HUES6 (cell line): ENCODE data around the gene PHOSPHO1.
A peak's percentile ranks its signal among the peaks of the same experiment; 100 is the strongest.

Experiments used
- H3K27ac ChIP-seq: 2 replicates; pipeline ENCODE4 v1.7.0; 2013; ENCODE audit warnings: low read depth, mild to moderate bottlenecking, low read length, inconsistent platforms
- H3K27me3 ChIP-seq: 2 replicates; pipeline ENCODE4 v1.6.1; 2013; ENCODE audit warnings: low read length; ENCODE audit not compliant: control insufficient read depth, insufficient read depth
- H3K36me3 ChIP-seq: 2 replicates; pipeline ENCODE4 v1.6.1; 2013; ENCODE audit warnings: low read length; ENCODE audit not compliant: control insufficient read depth, insufficient read depth
- H3K4me1 ChIP-seq: 2 replicates; pipeline ENCODE4 v1.6.1; 2013; ENCODE audit warnings: low read length; ENCODE audit not compliant: control insufficient read depth, insufficient read depth
- H3K4me3 ChIP-seq: 2 replicates; pipeline ENCODE4 v1.5.1; 2013; ENCODE audit warnings: low read depth, low read length
- H3K9ac ChIP-seq: one replicate; pipeline ENCODE4 v1.6.1; 2013; ENCODE audit warnings: mild to moderate bottlenecking, low read length
- H3K9me3 ChIP-seq: 2 replicates; pipeline ENCODE4 v1.6.1; 2013; ENCODE audit warnings: low read depth, low read length; ENCODE audit not compliant: control insufficient read depth, insufficient read depth

PHOSPHO1 gene

GRCh38 chr17:49227436-49228261, 2.9 kb downstream of the PHOSPHO1 start:
- Histone ChIP-seq H3K4me1 (peaks cover 24% of the 10 kb centered on the region), H3K36me3 (no peaks in the 10 kb centered on the region), H3K4me3 (no peak overlapping the region), H3K27me3 (peaks cover 88% of the 10 kb centered on the region), H3K9me3 (no peaks in the 10 kb centered on the region), H3K27ac (no peak overlapping the region), H3K9ac (no peak overlapping the region)

GRCh38 chr17:49226771-49227435, 3.7 kb downstream of the PHOSPHO1 start:
- peaks cover 24% of the 10 kb centered on the region for H3K4me1 ChIP-seq
- H3K36me3 ChIP-seq: no peaks in the 10 kb centered on the region
- H3K27me3 ChIP-seq: peaks cover 93% of the 10 kb centered on the region
- H3K27ac ChIP-seq: no peak overlapping the region
- H3K9ac ChIP-seq: no peak overlapping the region
- H3K4me3 ChIP-seq: no peak overlapping the region
- H3K9me3 ChIP-seq: no peaks in the 10 kb centered on the region

- Histone ChIP-seq H3K4me3 (no peak overlapping the region), H3K27ac (no peak overlapping the region), H3K36me3 (no peaks in the 10 kb centered on the region), H3K4me1 (peaks cover 20% of the 10 kb centered on the region), H3K27me3 (peaks cover 82% of the 10 kb centered on the region), H3K9me3 (no peaks in the 10 kb centered on the region), H3K9ac (no peak overlapping the region)
Measured at GRCh38 chr17:49225554-49226236, 4.9 kb downstream of the PHOSPHO1 start.

GRCh38 chr17:49224997-49225337, 5.6 kb downstream of the PHOSPHO1 start:
- Histone ChIP-seq H3K27ac (no peak overlapping the region), H3K36me3 (no peaks in the 10 kb centered on the region), H3K9me3 (no peaks in the 10 kb centered on the region), H3K9ac (peak overlapping the region; percentile 27), H3K4me3 (peak overlapping the region; percentile 65), H3K4me1 (peaks cover 20% of the 10 kb centered on the region), H3K27me3 (peaks cover 76% of the 10 kb centered on the region)

GRCh38 chr17:49224198-49224996, 6.2 kb downstream of the PHOSPHO1 start:
- Histone ChIP-seq H3K9ac (peak overlapping the region; percentile 27), H3K4me3 (peak overlapping the region; percentile 65), H3K27me3 (peaks cover 71% of the 10 kb centered on the region)

GRCh38 chr17:49223517-49224197, 6.9 kb downstream of the PHOSPHO1 start:
- no peaks in the 10 kb centered on the region for H3K9me3 ChIP-seq
- peak overlapping the region; percentile 65 for H3K4me3 ChIP-seq
- H3K9ac ChIP-seq: no peak overlapping the region
- no peak overlapping the region for H3K27ac ChIP-seq
- H3K4me1 ChIP-seq: peaks cover 15% of the 10 kb centered on the region; the same call in 1 of the 2 replicates
- peaks cover 63% of the 10 kb centered on the region for H3K27me3 ChIP-seq
- H3K36me3 ChIP-seq: no peaks in the 10 kb centered on the region

More at GRCh38 chr17:49224198-49224996, 6.2 kb downstream of the PHOSPHO1 start:
- peaks cover 16% of the 10 kb centered on the region; the same call in 1 of the 2 replicates for H3K4me1 ChIP-seq
- H3K27ac ChIP-seq: no peak overlapping the region
- H3K9me3 ChIP-seq: no peaks in the 10 kb centered on the region
- H3K36me3 ChIP-seq: no peaks in the 10 kb centered on the region

- Histone ChIP-seq H3K27ac (no peak overlapping the region), H3K4me1 (peaks cover 16% of the 10 kb centered on the region), H3K36me3 (no peaks in the 10 kb centered on the region), H3K9ac (no peak overlapping the region), H3K27me3 (peaks cover 61% of the 10 kb centered on the region), H3K9me3 (no peaks in the 10 kb centered on the region), H3K4me3 (peak overlapping the region; percentile 65)
Measured at GRCh38 chr17:49223168-49223516, 7.4 kb downstream of the PHOSPHO1 start.

- Histone ChIP-seq H3K27me3 (peaks cover 31% of the 10 kb centered on the region), H3K27ac (no peak overlapping the region), H3K4me3 (no peak overlapping the region), H3K9me3 (no peaks in the 10 kb centered on the region), H3K4me1 (peaks cover 19% of the 10 kb centered on the region), H3K9ac (no peak overlapping the region), H3K36me3 (no peaks in the 10 kb centered on the region)
Measured at GRCh38 chr17:49219987-49220386, 10.6 kb downstream of the PHOSPHO1 start.

- H3K4me3 ChIP-seq: no peak overlapping the region
- peaks cover 11% of the 10 kb centered on the region for H3K4me1 ChIP-seq
- H3K27ac ChIP-seq: no peak overlapping the region
Measured at GRCh38 chr17:49218941-49219913, 11.4 kb downstream of the PHOSPHO1 start.

More at GRCh38 chr17:49218941-49219913, 11.4 kb downstream of the PHOSPHO1 start:
- Histone ChIP-seq H3K36me3 (no peaks in the 10 kb centered on the region), H3K9me3 (no peaks in the 10 kb centered on the region), H3K9ac (no peak overlapping the region), H3K27me3 (peaks cover 23% of the 10 kb centered on the region)
